Pulmonary artery endothelial cell (primary cell): Measurements from ENCODE around the gene TOR1AIP1. TPM values are rescaled to one million over a fixed set of nuclear protein-coding genes. Genes with fewer than 3 reads are reported as not detected.
A peak's percentile ranks its signal among the peaks of the same experiment; 100 is the strongest.

ENCODE experiments used
- DNase-seq: peaks from one replicate; pipeline ENCODE4 v3.0.0-alpha.2; 2011; ENCODE audit warnings: low read depth, low spot score
- total RNA-seq: library from RNA; depleted of rRNA; stranded (reverse); fragments of >200 nt; gene quantifications from 2 replicates; pipeline ENCODE4 v1.2.3, GENCODE V29; 2014

Gene TOR1AIP1
- total RNA-seq, 1 donor from 2014 or later: 24.5 TPM

DNA sequence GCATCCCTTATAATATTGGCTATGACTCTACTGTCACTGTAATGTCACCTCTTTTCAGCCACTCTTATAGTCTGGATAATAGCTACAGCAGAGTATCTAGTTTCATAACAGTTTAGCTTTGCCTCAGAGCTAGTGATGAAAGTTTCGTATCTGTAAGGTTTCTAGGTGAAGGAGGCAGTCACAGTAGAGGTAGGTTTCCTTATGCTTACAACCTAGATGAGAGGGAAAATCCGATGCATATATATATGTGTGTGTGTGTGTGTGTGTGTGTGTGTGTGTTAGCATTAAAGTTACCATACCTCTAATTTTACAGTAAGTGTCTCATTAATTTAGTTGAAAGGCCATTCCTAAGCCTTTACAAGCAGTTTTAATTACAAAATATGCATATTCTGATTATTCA, 2.3 kb upstream of the TOR1AIP1 start:
- DNase-seq: no peak

DNA sequence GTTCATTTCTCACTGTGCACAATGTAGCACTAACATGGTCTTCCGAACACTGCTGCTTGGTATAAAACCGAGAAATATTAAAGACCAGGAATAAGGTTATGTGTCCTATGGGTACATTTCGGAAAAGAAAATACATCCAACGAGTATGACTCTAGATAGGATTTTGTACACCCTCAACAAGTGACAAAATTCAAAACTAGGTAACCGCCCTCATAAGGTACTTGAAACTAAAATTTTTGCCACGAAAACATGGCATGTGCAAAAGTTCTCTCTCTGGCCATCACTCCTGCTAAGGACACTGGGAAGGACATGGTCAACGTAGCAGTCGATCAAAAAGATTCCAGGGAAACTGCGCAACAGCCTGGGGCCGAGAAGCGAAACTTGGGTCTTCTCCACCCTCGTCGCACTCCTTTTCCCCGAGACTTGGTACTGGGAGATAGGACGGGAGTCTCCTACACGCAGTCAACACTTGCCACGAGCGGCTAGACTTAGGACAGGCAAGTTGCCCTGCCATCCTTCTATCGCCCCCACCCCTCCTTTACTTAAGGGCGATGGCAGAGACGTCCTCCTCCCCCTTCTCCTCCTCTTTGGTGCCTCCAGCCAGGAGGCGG, 338 bp upstream of the TOR1AIP1 start:
- DNase-seq: peak; percentile 85

GRCh38 chr1:179883040-179883744, 1.1 kb downstream of the TOR1AIP1 start:
- DNase-seq: no peak

DNA sequence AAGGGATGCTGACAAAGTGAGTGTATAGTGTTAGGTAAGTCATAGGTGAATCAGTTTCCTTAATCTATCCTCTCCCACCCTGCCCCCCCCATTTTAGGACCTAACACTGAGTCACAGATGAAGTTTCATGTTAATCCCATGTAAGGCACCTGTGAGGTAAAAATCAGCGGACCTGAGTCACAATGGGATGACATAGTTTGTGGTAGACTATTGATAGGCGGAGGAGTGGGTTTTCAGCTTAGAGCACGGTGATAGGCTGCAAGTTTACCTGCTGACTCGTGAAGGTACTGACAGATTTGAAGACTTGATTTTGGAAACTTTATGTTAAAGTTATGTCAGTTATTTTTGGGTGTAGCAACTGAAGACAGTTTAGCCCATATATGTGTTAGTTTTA, 1.7 kb downstream of the TOR1AIP1 start:
- DNase-seq: no peak

DNA sequence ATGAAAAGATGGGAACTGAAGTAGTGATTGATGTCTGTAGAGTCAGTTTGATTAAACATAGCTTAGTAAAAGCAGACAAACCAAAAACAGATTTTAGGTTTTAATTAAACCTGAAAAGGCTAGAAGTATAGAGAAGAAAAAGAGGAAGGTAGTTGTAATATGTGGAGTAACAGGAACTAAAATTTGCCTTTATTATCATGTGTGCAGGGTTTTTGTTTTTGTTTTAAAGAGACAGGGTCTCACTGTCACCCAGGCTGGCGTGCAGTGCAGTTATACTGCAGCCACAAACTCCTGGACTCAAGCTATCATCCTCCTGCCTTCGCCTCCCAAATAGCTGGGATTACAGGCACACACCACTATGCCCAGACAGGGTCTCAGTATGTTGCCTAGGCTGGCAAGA, 6.0 kb downstream of the TOR1AIP1 start:
- DNase-seq: no peak

DNA sequence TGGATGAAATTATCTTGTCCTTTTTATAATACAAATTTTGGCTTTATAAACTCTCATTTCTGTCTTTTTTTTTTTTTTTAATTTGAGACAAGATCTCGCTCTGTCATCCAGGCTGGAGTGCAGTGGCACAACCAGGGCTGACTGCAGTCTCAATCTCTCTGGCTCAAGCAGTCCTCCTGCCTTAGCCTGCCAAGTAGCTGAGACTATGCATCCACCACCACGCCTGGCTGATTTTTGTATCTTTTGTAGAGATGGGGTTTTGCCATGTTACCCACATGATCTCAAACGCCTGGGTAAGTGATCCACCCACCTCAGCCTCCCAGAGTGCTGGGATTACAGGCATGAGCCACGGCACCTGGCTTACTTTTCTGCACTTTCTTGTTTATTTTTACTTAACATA, 7.5 kb downstream of the TOR1AIP1 start:
- no peak for DNase-seq

- DNase-seq: no peak
These were observed 28.8 kb downstream of the TOR1AIP1 start for GRCh38 chr1:179910934-179911333.

- no peak for DNase-seq
These were observed 29.7 kb downstream of the TOR1AIP1 start for GRCh38 chr1:179911812-179912211.

GRCh38 chr1:179917601-179918429, 35.7 kb downstream of the TOR1AIP1 start:
- DNase-seq: no peak

DNA sequence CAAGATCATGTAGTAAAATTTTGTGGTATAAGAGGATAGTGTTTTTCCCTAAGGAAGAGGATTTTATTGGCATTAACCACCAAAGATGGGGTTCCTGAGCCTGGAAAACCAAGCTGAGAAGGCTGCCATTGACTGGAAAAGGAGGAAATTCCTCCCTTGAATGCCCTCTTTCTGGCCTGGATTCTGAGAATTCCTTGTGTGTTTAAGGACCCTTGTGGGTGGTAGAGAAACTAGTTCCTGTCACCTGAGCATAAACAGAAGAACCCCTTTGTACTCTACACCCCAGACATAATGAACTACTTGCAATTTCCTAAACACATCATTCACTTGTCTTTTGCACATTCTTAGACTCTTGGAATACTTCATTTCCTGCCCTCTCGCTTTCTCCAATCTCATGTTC, 39.4 kb downstream of the TOR1AIP1 start:
- no peak for DNase-seq

DNA sequence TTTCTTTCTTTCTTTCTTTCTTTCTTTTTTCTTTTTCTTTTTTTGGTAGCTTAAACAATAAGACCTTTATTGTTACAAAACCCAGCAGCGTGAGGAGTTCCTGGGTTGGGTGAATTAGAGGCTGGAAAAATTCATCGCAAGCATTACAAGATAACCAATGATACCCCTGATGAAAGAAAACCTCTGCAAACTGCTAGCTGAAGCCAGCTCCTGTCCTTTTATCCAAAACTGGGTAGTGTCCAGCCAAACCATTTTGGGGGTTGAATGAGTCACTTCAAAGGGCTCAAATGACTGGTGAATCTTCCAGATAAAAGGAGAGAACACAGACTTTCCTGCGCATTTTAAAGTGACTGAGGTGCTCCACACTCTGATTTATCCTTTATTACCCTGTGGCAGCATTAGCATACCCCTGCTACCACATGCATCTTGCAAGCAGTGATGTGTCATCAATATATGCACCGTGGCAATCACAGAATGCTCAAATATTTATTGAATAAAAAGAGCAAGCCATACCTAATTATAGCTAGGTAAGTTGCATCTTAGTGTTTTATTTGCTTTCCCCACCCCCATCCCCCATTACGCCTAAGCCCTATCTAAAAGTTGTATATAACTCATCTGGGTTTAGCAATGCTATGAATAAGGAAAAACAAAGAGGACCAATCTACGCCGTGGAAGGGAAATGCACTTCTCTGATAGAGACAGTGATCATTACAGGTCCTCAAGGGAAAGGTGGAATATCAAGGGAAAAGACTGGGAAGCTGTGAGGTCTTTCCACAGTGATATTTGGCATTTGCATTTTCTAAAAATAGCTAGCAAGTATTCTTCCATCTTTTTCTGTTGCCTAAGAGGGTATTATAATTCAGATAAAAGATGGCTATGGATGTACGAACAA, 40.1 kb downstream of the TOR1AIP1 start:
- no peak for DNase-seq

DNA sequence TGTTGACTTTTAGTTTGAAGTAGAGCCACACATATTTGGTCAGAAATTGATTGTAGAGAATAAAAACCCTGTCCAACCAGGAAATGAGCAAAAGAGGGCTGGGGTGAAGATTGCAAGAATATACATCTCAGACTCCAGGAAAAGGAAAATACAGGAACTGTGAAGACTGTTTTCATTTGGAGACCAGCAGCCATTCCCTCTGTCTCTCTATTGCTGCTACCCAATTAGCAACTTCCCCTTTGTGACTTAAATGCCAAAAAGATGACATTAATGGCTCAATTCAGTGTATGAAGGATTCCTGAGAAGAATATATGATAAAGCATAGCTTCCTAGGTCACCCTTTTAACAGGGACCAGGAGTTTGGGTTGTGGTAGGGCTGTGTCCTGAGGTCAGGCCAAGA, 40.9 kb downstream of the TOR1AIP1 start:
- DNase-seq: no peak

DNA sequence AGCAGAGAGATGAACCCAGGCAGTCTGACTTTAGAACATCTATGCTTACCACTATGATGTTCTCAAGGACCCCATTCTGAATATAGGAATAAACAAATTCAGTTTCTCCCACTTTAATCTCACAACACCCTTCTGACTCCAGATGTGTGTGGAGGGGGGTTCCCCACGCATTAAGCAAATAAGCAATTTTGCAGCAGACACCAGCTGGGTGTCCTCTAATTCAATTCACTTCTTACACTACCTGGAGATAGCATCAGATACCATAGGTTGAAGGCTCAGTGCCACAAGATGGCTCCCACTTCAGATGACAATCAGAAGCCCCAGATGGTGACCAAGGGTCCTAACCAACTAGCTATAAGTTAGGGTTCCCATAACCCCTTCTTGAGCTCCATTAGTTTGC, 42.2 kb downstream of the TOR1AIP1 start:
- DNase-seq: no peak

DNA sequence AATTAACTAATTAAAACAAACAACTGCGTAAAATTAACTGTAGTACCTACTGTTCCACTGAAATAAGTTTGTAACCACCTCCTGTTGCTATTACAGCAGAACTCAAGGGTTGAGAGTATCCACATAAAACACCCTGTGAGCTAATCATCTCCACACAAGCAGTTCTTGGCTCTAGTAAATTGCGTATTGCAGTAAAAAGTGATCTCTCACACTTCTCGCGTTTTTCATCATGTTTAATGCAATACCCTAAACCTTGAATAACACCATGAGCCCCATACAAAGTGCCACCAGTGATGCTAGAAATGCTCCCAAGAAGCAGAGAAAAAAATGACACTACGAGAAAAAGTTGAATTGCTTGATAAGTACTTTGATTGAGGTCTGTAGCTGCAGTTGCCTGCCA, 43.2 kb downstream of the TOR1AIP1 start:
- no peak for DNase-seq

DNA sequence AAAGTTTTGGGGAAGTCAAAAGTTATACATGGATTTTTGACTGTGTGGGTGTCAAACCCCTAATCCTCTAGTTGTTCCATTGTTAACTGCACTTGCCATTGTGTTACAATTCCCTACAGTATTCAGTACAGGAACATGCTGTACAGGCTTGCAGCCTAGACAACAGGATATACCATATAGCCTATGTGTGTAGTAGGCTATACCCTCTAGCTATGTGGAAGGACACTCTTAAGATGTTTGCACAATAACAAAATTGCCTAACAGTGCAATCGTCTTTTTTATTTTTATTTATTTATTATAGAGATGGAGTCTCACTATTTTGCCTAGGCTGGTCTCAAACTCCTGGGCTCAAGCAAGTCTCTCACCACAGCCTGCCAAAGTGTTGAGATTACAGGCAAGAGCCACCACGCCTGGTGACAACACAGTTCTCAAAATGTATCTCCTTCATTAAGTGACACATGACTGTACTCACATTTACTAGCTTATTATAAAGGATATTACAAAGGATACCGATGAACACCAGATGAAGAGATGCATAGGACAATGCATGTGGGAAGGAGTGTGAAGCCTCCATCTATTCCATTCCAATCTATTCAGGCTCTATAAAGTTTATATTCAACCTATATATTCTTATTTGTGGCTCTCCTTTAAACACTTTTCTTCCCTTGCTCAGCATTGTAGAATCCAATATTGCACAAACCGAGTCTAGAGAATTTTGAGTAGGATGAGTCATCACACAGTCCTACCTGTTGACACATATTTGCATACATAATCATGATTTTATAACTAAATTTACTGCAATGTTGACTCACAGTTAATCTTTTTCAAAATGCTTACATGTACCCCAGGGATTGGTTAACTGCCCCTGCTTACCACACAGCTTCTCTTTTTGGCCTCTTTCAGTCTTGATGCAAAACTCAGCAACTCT, 44.1 kb downstream of the TOR1AIP1 start:
- no peak for DNase-seq

DNA sequence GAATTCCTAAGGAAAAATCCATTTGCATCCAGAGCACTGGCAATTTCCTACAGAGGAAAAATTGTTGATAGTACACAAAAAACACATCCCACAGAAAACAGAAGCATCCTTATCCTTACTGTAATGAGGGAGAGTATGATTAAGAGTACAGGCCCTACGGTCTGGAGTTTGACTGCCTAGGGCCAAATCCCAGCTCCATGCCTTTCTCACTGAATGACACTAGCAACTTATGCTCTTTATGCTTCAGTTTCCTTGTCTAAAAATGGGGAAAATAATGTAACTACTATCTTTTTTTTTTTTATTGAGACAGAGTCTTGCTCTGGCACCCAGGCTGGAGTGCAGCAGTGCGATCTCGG, 44.7 kb downstream of the TOR1AIP1 start:
- no peak for DNase-seq

DNA sequence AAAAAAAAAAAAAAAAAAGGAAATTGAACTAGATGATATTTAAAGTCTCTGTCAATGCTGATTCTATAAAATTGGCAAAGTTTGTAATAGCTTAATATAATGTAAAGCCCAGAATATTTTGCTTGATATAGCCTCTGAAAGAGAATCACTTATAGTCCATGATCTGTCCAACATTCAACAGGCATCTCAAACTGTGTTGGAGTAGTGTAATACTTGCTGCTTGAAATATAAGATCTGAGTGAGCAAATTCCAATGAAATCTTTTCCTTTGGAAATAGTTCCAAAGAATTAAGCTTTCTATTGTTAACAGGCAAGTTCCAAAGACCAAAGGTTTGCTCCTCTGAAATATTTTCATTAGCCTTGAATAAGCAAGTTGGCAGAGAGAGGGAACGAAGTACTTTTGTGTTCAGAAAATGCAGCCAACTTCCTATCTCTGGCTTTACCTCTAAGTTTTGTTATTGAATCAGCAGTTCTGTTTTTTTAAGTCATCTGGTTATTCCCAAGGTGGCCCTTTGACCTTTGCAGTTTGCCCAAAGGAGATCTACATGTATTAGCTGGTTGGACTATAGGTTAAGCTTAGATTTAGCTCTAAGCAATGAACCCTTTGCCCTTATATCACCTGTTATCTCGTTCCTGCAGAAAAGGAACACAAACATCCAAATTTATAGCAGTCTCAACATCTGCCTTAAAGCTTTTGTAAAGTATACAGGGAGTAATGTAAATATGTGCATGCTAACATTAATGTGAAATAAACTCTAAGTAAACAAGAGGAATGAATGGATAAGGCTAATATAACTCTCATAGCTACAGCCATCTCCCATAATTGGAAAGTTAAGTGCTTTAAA, 48.1 kb downstream of the TOR1AIP1 start:
- DNase-seq: no peak

DNA sequence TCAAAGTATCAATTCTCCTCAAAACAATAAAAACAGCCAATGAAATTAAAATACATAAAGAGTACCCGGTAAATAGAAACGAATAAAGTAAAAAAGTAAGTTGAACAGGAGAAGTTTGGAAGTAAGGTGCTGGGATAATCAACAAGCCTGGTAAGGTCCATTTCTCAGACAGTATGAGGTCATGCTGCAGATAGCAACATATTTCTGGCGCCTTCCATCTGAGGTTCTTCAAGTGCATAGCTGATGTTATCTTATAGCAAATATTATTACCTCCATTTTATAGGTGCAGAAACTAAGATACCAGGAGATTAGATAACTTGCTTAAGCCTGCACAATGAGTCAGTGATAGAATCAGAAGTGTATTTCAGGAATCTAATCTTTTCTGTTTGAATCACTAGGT, 48.8 kb downstream of the TOR1AIP1 start:
- no peak for DNase-seq

GRCh38 chr1:179933219-179933618, 51.1 kb downstream of the TOR1AIP1 start:
- no peak for DNase-seq
